Brain microvascular endothelial cell (primary cell): Measurements from ENCODE around the gene CSK.

Source experiments
- DNase-seq: peaks from one replicate; pipeline ENCODE4 v3.0.0-alpha.2; 2020
- H3K27ac ChIP-seq: fragments of 250-450 bp; sonication (Bioruptor Pico); 2 replicates; pipeline ENCODE4 v1.5.1; 2020; ENCODE audit warnings: mild to moderate bottlenecking, moderate library complexity
- H3K27me3 ChIP-seq: fragments of 250-450 bp; sonication (Bioruptor Pico); replicated peaks from 2 replicates; pipeline ENCODE4 v1.5.1; 2020; ENCODE audit warnings: mild to moderate bottlenecking
- H3K36me3 ChIP-seq: fragments of 250-450 bp; sonication (Bioruptor Pico); replicated peaks from 2 replicates; pipeline ENCODE4 v1.5.1; 2020; ENCODE audit warnings: mild to moderate bottlenecking
- H3K4me3 ChIP-seq: 2 replicates; pipeline ENCODE4 v1.5.1; 2011; ENCODE audit warnings: low read depth, mild to moderate bottlenecking, control low read depth, low read length, moderate library complexity
- CTCF ChIP-seq: IDR thresholded peaks from 2 replicates; pipeline ENCODE4 v1.5.1; 2011; ENCODE audit warnings: low read depth, mild to moderate bottlenecking, moderate library complexity, low read length, control low read depth, inconsistent platforms; ENCODE audit errors: missing control alignments
- in situ Hi-C: cut with HindIII; loops from 2 replicates; pipeline ENCODE4 v1.10.0; 2017; ENCODE audit warnings: low sequenced_read_pairs, low pct_ligation_motif_present

The CSK gene

GRCh38 chr15:74800559-74801094, 18.7 kb downstream of the CSK start:
- TF ChIP-seq CTCF: no peak
- Histone ChIP-seq H3K27me3 (no peaks in the 10 kb centered on the region), H3K4me3 (no peak overlapping the region), H3K27ac (no peak overlapping the region), H3K36me3 (peaks cover 50% of the 10 kb centered on the region)
- no peak for DNase-seq
- in situ Hi-C loops: no loop called here

- Histone ChIP-seq H3K36me3 (peaks cover 50% of the 10 kb centered on the region), H3K27ac (no peak overlapping the region), H3K27me3 (no peaks in the 10 kb centered on the region), H3K4me3 (no peak overlapping the region)
- no peak for TF ChIP-seq CTCF
- DNase-seq: no peak
- in situ Hi-C loops: no loop called here
Measured at GRCh38 chr15:74801311-74801997, 19.6 kb downstream of the CSK start.

GRCh38 chr15:74802290-74802689, 20.4 kb downstream of the CSK start:
- no peaks in the 10 kb centered on the region for H3K27me3 ChIP-seq
- DNase-seq: no peak
- no peak overlapping the region for H3K4me3 ChIP-seq
- in situ Hi-C loops: no loop called here
- no peak overlapping the region for H3K27ac ChIP-seq
- peaks cover 50% of the 10 kb centered on the region for H3K36me3 ChIP-seq
- TF ChIP-seq CTCF: no peak

GRCh38 chr15:74802862-74803447, 21.1 kb downstream of the CSK start:
- DNase-seq: no peak
- in situ Hi-C loops: no loop called here
- H3K27me3 ChIP-seq: no peaks in the 10 kb centered on the region
- no peak overlapping the region for H3K4me3 ChIP-seq
- H3K27ac ChIP-seq: no peak overlapping the region
- peaks cover 50% of the 10 kb centered on the region for H3K36me3 ChIP-seq
- no peak for TF ChIP-seq CTCF

GRCh38 chr15:74804935-74805334, 23.1 kb downstream of the CSK start:
- DNase-seq: no peak
- in situ Hi-C loops: no loop called here
- Histone ChIP-seq H3K27me3 (no peaks in the 10 kb centered on the region), H3K4me3 (no peak overlapping the region), H3K27ac (no peak overlapping the region), H3K36me3 (peaks cover 38% of the 10 kb centered on the region)
- TF ChIP-seq CTCF: no peak

- in situ Hi-C loops: no loop called here
- no peaks in the 10 kb centered on the region for H3K27me3 ChIP-seq
- no peak overlapping the region for H3K27ac ChIP-seq
- TF ChIP-seq CTCF: no peak
- H3K4me3 ChIP-seq: no peak overlapping the region
- H3K36me3 ChIP-seq: peaks cover 17% of the 10 kb centered on the region
- peak; percentile 14 for DNase-seq
Measured at GRCh38 chr15:74807282-74807681, 25.4 kb downstream of the CSK start.
